Fibroblast of the conjunctiva (primary cell): ENCODE measurements around the gene SRC.
A peak's percentile ranks its signal among the peaks of the same experiment; 100 is the strongest.

Experiments used
- DNase-seq: peaks from one replicate; pipeline ENCODE4 v3.0.0-alpha.2; 2010; ENCODE audit warnings: low read depth

Gene SRC

GRCh38 chr20:37345339-37346235 is at the start of gene SRC:
Gene SRC (plus strand): TSS chr20:37346140. CDS start chr20:37384154, 38,014 bp downstream.
- peak; percentile 32 for DNase-seq

GRCh38 chr20:37296371-37296770 is 49.6 kb upstream of the SRC start:
- DNase-seq = no peak

- peak; percentile 49 for DNase-seq
Observed at GRCh38 chr20:37297066-37297736, 48.7 kb upstream of the SRC start.

- DNase-seq = no peak
Observed at GRCh38 chr20:37298190-37298939, 47.6 kb upstream of the SRC start.

GRCh38 chr20:37299718-37300528 is 46.0 kb upstream of the SRC start:
- DNase-seq = no peak

- no peak for DNase-seq
Observed at GRCh38 chr20:37301120-37301519, 44.8 kb upstream of the SRC start.

- DNase-seq = no peak
Observed at GRCh38 chr20:37301558-37301957, 44.4 kb upstream of the SRC start.

- DNase-seq = no peak
Observed at GRCh38 chr20:37302981-37303380, 43.0 kb upstream of the SRC start.

- no peak for DNase-seq
Observed at GRCh38 chr20:37303637-37304036, 42.3 kb upstream of the SRC start.

GRCh38 chr20:37305079-37305478 is 40.9 kb upstream of the SRC start:
- DNase-seq = no peak

GRCh38 chr20:37305839-37306238 is 40.1 kb upstream of the SRC start:
- no peak for DNase-seq

- no peak for DNase-seq
Observed at GRCh38 chr20:37308086-37309050, 37.6 kb upstream of the SRC start.

GRCh38 chr20:37309290-37309689 is 36.6 kb upstream of the SRC start:
- DNase-seq = no peak

GRCh38 chr20:37309936-37310590 is 35.9 kb upstream of the SRC start:
- DNase-seq = no peak

GRCh38 chr20:37310951-37311350 is 35.0 kb upstream of the SRC start:
- DNase-seq = no peak

GRCh38 chr20:37311710-37312355 is 34.1 kb upstream of the SRC start:
- DNase-seq = no peak

- DNase-seq = no peak
Observed at GRCh38 chr20:37313546-37314091, 32.3 kb upstream of the SRC start.

- DNase-seq = no peak
Observed at GRCh38 chr20:37314099-37314498, 31.8 kb upstream of the SRC start.

GRCh38 chr20:37314617-37315016 is 31.3 kb upstream of the SRC start:
- no peak for DNase-seq
